GM21423 (cell line): ENCODE data around the gene TBC1D8B.

ENCODE experiments used
- ATAC-seq: cut with Tn5 transposase; IDR thresholded peaks from one replicate; pipeline ENCODE4 v1.9.1; 2021; ENCODE audit warnings: mild to moderate bottlenecking, moderate library complexity; ENCODE audit not compliant: unreplicated experiment

Gene TBC1D8B

GRCh38 chrX:106897259-106897658 is 94.8 kb downstream of the TBC1D8B start:
- no peak for ATAC-seq

GRCh38 chrX:106898462-106898861 is 96.0 kb downstream of the TBC1D8B start:
- ATAC-seq, result peak; percentile 81

GRCh38 chrX:106899276-106899675 is 96.8 kb downstream of the TBC1D8B start:
- no peak for ATAC-seq

GRCh38 chrX:106899841-106900240 is 97.4 kb downstream of the TBC1D8B start:
- no peak for ATAC-seq

- no peak for ATAC-seq
These were observed 98.9 kb downstream of the TBC1D8B start for GRCh38 chrX:106901341-106901740.

GRCh38 chrX:106901781-106902219 is 99.3 kb downstream of the TBC1D8B start:
- ATAC-seq, result no peak

- no peak for ATAC-seq
These were observed 100.2 kb downstream of the TBC1D8B start for GRCh38 chrX:106902684-106903083.

GRCh38 chrX:106903291-106903824 is 100.9 kb downstream of the TBC1D8B start, which contains the start of gene RIPPLY1:
Gene RIPPLY1, minus strand, starts transcription at chrX:106903341. Its CDS starts 54 bp downstream, at chrX:106903287.
- no peak for ATAC-seq

- no peak for ATAC-seq
These were observed 101.5 kb downstream of the TBC1D8B start for GRCh38 chrX:106903856-106904528.

GRCh38 chrX:106905064-106905708 is 102.7 kb downstream of the TBC1D8B start:
- no peak for ATAC-seq

GRCh38 chrX:106906361-106906760 is 103.9 kb downstream of the TBC1D8B start:
- ATAC-seq, result no peak

- ATAC-seq, result no peak
These were observed 110.4 kb downstream of the TBC1D8B start for GRCh38 chrX:106912864-106913263.

GRCh38 chrX:106917830-106918500 is 115.5 kb downstream of the TBC1D8B start:
- no peak for ATAC-seq

GRCh38 chrX:106919932-106920452 is 117.5 kb downstream of the TBC1D8B start, which contains the start of gene CLDN2:
Gene CLDN2, plus strand, starts transcription at chrX:106920402. Its CDS starts 7,827 bp downstream, at chrX:106928229.
- no peak for ATAC-seq

GRCh38 chrX:106921637-106922036 is 119.2 kb downstream of the TBC1D8B start:
- no peak for ATAC-seq
